HEK293T (cell line): ENCODE data around the gene NTNG2.

Experiments used
- CTCF ChIA-PET: fragments of 350-600 bp; formaldehyde crosslinking; extraction: SDS; loops from one replicate; lab custom pipeline; 2021; ENCODE audit warnings: antibody characterized with exemption, inconsistent platforms; lab: Yijun Ruan, JAX
- POLR2A ChIA-PET: fragments of 350-600 bp; formaldehyde crosslinking; extraction: SDS; loops from one replicate; lab custom pipeline; 2020; ENCODE audit warnings: antibody characterized with exemption, inconsistent platforms; lab: Yijun Ruan, JAX
- DNase-seq: peaks from one replicate; pipeline ENCODE4 v3.0.0; 2012; ENCODE audit warnings: mixed read lengths; ENCODE audit errors: extremely low spot score
- ARNT ChIP-seq: fragments of 450-650 bp; IDR thresholded peaks from 2 replicates; pipeline ENCODE4 v1.6.1; 2017; ENCODE audit warnings: mild to moderate bottlenecking
- BHLHE40 ChIP-seq: fragments of 450-650 bp; IDR thresholded peaks from 2 replicates; pipeline ENCODE4 v1.6.1; 2016; ENCODE audit warnings: mild to moderate bottlenecking, moderate library complexity, borderline replicate concordance
- CTBP1 ChIP-seq: fragments of 450-650 bp; IDR thresholded peaks from 2 replicates; pipeline ENCODE4 v1.6.1; 2016; ENCODE audit warnings: borderline replicate concordance
- ELF4 ChIP-seq: fragments of 450-650 bp; IDR thresholded peaks from 2 replicates; pipeline ENCODE4 v1.6.1; 2017; ENCODE audit warnings: antibody characterized with exemption
- FOXA1 ChIP-seq: fragments of 450-650 bp; IDR thresholded peaks from 2 replicates; pipeline ENCODE4 v1.6.1; 2016; ENCODE audit warnings: mild to moderate bottlenecking
- FOXK2 ChIP-seq: fragments of 450-650 bp; IDR thresholded peaks from 2 replicates; pipeline ENCODE4 v1.6.1; 2016; ENCODE audit warnings: mild to moderate bottlenecking
- FOXM1 ChIP-seq: fragments of 450-650 bp; IDR thresholded peaks from 2 replicates; pipeline ENCODE4 v1.6.1; 2017; ENCODE audit warnings: mild to moderate bottlenecking, borderline replicate concordance
- HDGF ChIP-seq: fragments of 450-650 bp; IDR thresholded peaks from 2 replicates; pipeline ENCODE4 v1.6.1; 2017; ENCODE audit warnings: antibody characterized with exemption, borderline replicate concordance
- L3MBTL2 ChIP-seq: fragments of 450-650 bp; conservative IDR thresholded peaks from 2 replicates; pipeline ENCODE4 v1.6.1; 2016; ENCODE audit warnings: mild to moderate bottlenecking
- LEF1 ChIP-seq: fragments of 450-650 bp; IDR thresholded peaks from 2 replicates; pipeline ENCODE4 v1.6.1; 2017; ENCODE audit warnings: mild to moderate bottlenecking, borderline replicate concordance
- NFRKB ChIP-seq: fragments of 450-650 bp; IDR thresholded peaks from 2 replicates; pipeline ENCODE4 v1.6.1; 2016; ENCODE audit warnings: mild to moderate bottlenecking, moderate library complexity
- SP1 ChIP-seq: fragments of 450-650 bp; IDR thresholded peaks from 2 replicates; pipeline ENCODE4 v1.6.1; 2017
- SUZ12 ChIP-seq: fragments of 450-650 bp; IDR thresholded peaks from 2 replicates; pipeline ENCODE4 v1.6.1; 2016; ENCODE audit warnings: mild to moderate bottlenecking
- TARDBP ChIP-seq: fragments of 450-650 bp; IDR thresholded peaks from 2 replicates; pipeline ENCODE4 v1.6.1; 2016
- ZNF384 ChIP-seq: fragments of 450-650 bp; IDR thresholded peaks from 2 replicates; pipeline ENCODE4 v1.6.1; 2016
- TF ChIP-seq, protein P1 (sequence below): fragments of 450-650 bp; IDR thresholded peaks from 2 replicates; pipeline ENCODE4 v1.6.1; 2016

Gene NTNG2

DNA sequence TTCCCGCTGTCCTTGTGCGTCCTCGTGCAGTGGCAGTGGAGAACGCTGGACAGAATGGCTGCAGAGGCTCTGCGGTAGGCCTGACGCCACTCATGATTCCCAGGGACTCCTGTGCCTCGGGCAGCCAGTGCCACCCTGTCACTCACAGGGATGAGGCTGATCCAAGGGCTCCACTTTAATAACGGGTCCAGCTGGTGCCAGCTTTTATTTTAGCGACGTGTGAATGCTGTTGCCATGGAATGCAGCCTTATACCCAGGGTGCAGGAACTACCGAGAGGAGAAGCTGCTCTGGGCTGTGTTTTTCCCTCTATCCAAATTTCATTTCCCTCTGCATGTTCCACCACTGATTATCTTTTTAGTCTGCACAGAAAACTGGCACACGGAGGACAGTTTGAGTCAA, 15.8 kb upstream of the NTNG2 start:
- no peak for TF ChIP-seq TARDBP
- no peak for TF ChIP-seq ARNT
- TF ChIP-seq, protein P1, sequence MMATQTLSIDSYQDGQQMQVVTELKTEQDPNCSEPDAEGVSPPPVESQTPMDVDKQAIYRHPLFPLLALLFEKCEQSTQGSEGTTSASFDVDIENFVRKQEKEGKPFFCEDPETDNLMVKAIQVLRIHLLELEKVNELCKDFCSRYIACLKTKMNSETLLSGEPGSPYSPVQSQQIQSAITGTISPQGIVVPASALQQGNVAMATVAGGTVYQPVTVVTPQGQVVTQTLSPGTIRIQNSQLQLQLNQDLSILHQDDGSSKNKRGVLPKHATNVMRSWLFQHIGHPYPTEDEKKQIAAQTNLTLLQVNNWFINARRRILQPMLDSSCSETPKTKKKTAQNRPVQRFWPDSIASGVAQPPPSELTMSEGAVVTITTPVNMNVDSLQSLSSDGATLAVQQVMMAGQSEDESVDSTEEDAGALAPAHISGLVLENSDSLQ = no peak
- TF ChIP-seq BHLHE40 = no peak
- no peak for TF ChIP-seq ZNF384
- TF ChIP-seq HDGF = no peak
- TF ChIP-seq FOXM1 = no peak
- TF ChIP-seq CTBP1 = no peak
- DNase-seq = no peak
- ChIA-PET CTCF (no interaction called here), POLR2A (no interaction called here)

DNA sequence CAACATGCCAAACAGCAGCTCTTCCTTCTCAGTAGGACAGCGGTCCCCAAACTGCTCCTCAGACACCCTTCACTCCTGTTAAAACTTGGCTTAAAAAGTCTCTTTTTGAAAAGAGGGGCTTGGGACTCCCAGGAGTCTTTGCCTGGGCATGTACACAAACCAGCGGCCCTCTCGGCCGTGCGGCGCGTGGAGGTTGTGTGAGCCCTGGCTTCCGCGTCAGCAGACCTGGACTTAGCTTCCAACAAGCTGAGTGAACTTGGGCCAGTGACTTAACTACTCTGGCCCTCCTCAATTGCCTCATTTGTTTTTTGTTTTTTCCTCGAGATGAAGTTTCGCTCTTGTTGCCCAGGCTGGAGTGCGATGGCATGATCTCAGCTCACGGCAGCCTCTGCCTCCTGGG, 15.3 kb upstream of the NTNG2 start:
- DNase-seq = no peak
- POLR2A ChIA-PET = no interaction called here
- TF ChIP-seq ARNT = no peak
- TF ChIP-seq L3MBTL2 = no peak
- TF ChIP-seq CTBP1 = no peak
- no peak for TF ChIP-seq ZNF384
- TF ChIP-seq, protein P1 = no peak
- CTCF ChIA-PET = no interaction called here

DNA sequence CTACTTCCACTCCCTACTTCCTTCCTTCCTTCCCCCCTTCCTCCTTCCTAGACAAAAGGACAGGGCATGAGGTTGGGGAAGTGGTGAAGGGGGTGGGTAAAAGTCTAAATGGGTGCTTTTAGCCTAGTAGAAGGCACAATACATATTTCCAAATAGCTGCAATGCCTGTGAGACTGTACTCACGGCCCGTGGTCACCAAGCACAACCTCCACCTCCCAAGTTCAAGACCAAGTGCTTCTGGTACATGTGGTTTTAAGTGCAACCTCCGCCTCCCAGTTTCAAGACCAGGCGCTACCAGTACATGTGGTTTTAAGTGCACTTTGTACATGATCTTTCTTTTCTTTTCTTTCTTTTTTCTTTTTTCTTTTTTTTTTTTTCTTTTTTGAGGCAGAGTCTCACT, 14.5 kb upstream of the NTNG2 start:
- CTCF ChIA-PET = no interaction called here
- no peak for DNase-seq
- POLR2A ChIA-PET = no interaction called here
- TF ChIP-seq L3MBTL2 = no peak
- no peak for TF ChIP-seq ARNT
- TF ChIP-seq, protein P1 = no peak
- no peak for TF ChIP-seq HDGF
- no peak for TF ChIP-seq NFRKB
- no peak for TF ChIP-seq BHLHE40
- no peak for TF ChIP-seq ELF4
- TF ChIP-seq LEF1 = no peak

DNA sequence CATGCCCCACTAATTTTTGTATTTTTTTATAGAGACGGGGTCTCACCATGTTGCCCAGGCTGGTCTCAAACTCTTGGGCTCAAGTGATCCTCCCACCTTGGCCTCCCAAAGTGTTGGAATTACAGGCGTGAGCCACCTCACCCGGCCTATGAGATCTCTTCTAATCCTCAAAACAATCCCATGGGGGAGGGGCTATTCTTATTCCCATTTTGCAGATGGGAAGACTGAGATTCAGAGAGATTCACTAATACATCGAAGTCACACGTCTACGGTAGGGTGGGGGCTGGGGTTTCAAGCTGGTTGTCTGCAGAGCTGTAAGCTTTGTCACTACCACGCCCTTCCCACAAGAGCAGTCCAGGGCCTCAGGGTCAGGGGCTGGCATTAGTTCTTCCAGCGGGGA, 14.0 kb upstream of the NTNG2 start:
- CTCF ChIA-PET = no interaction called here
- TF ChIP-seq FOXK2 = no peak
- TF ChIP-seq, protein P1 = no peak
- TF ChIP-seq ARNT = no peak
- POLR2A ChIA-PET = no interaction called here
- no peak for DNase-seq

DNA sequence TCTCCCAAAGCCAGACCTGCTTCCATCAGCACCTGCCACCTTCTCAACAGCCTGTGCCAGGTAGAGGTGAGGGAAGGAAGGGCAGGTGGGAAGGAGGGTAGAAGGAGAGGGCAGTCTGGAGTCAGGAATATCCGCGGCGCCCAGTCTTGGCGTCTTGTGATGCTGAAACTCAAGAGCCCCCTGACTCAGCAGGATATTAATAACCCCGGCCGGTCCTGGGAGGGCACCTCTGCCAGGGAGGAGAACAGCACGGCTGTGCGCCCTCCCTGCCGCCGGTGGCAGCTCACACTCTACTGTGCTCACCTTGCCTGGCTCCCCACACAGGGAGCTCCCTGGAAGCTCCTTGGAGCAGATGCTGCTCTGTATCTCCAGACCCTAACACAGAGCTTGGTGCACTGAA, 11.6 kb upstream of the NTNG2 start:
- CTCF ChIA-PET = no interaction called here
- TF ChIP-seq SP1 (no peak), FOXK2 (no peak), L3MBTL2 (no peak), TARDBP (no peak), BHLHE40 (no peak), SUZ12 (no peak), FOXA1 (no peak), NFRKB (no peak)
- TF ChIP-seq, protein P1 = no peak
- no peak for DNase-seq
- POLR2A ChIA-PET = no interaction called here

DNA sequence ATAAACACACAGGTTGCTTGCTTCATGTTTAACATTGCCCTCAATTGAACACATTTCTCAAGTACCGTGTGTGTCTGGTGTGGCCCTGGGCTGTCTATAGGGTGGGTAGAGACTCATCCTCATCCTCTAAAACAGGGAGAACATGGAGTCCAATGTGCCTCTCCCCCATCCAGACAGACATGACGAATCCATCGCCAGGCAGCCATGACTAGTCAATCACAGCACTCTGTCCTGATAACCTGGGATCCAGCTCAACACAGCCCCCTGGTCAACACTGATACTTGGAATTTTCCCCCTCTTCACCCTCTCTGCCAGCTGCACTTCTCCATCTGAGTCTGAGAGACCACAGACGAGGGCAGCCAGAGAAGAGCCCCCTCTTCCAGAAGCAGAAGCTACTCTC, 10.7 kb upstream of the NTNG2 start:
- POLR2A ChIA-PET = no interaction called here
- no peak for DNase-seq
- CTCF ChIA-PET = no interaction called here
- no peak for TF ChIP-seq BHLHE40
- TF ChIP-seq CTBP1 = no peak
- TF ChIP-seq ZNF384 = no peak
- TF ChIP-seq, protein P1 = no peak
- no peak for TF ChIP-seq FOXA1
- TF ChIP-seq TARDBP = no peak
- no peak for TF ChIP-seq NFRKB
- TF ChIP-seq FOXK2 = no peak
- no peak for TF ChIP-seq SP1
- TF ChIP-seq L3MBTL2 = no peak
- TF ChIP-seq ELF4 = no peak
- TF ChIP-seq ARNT = no peak
- TF ChIP-seq FOXM1 = no peak
- no peak for TF ChIP-seq HDGF
- no peak for TF ChIP-seq LEF1
- no peak for TF ChIP-seq SUZ12
